Stimulated activated CD4-positive, alpha-beta T cell treated with anti-CD3 and anti-CD28 coated beads, TNF-alpha, amount 100 ng/mL, for 24 hours (primary cell): Measurements from ENCODE around the gene SLC12A2.

Experiments used
- DNase-seq, 3 experiments: peaks; one replicate each; pipeline ENCODE4 v3.0.0-alpha.2; 2020; ENCODE audit warnings: low read depth in 3 of 3

SLC12A2 gene

GRCh38 chr5:128083033-128083810, at the start of gene SLC12A2:
SLC12A2 (plus strand) TSS chr5:128083766; CDS start chr5:128083955, 189 bp downstream.
- DNase-seq = peak; percentile 79 to 84 (median 81)

DNA sequence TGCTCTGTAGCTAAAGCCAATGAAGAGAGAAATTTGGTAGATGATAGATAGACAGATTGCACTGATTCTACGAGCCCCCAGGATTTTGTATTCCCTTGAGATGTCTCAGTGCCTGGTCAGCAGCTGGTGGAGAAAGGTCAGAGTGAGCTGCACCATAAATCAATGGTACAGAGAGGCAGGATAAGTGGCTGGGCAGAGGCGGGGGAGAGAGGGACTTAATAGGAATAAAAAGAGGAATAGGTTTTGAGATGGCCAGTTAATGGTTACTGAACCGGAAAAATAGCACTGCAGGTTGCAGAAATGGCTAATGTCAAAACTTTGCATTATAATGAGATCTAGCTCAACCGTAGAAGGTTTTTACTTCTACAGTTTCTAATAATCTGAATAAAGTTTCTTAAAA, 47.9 kb upstream of the SLC12A2 start:
- no peak for DNase-seq

DNA sequence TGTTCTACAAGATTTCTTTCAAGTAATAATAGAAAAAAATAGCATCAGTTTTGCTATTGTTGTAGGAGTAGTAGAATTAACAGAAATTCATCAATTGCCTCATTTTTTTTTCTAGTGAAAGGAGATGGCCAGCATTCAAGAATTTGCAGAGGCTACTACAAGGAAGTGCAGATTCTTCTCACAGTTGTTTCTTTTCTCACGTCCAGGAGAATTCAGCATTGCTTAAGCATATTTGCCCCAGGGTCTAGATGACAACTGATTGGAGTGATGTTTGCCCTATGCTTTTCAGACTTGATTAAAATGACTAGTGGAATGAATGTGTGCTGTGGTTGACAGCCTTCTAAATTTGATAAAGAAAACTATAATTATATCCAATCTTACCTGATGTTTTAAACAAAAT, 46.6 kb upstream of the SLC12A2 start:
- DNase-seq = no peak

DNA sequence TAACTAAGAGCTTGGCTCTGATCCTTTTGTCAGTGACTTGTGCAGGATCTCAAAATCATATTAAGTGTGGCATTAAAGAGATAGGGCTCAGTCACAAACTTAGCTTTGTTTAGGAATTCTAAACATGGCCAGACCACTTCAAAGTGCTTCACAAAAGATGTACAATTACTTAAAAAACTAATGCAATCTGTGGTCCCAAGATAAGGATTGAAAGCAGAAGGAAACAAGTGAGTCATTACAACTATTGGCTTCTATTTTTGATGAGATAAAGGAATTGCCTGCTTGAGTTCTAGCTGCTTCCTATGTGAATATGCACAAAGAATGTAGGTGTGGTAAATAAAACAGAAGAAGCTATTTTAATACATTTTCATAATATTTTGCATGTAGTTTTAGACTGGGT, 44.9 kb upstream of the SLC12A2 start:
- DNase-seq = no peak

GRCh38 chr5:128040927-128041326, 42.6 kb upstream of the SLC12A2 start:
- DNase-seq = no peak

DNA sequence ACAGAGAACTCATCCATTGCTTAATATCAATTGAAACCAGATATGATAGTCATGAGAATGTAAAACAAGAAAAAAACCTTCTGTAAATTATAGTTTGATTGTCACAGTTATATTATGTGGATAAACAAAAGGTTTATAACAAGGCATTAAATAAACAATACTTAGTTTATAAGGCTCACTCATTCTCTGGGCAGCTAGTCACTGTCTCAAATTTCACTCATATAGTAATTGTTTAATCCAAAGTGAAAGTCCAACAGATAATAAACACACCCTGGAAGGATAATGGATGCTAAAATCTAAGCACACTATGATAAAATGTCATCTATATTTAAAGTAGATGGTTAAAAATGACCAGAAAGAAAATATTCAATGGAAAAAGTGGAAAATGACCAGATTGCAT, 30.8 kb upstream of the SLC12A2 start:
- DNase-seq = no peak

DNA sequence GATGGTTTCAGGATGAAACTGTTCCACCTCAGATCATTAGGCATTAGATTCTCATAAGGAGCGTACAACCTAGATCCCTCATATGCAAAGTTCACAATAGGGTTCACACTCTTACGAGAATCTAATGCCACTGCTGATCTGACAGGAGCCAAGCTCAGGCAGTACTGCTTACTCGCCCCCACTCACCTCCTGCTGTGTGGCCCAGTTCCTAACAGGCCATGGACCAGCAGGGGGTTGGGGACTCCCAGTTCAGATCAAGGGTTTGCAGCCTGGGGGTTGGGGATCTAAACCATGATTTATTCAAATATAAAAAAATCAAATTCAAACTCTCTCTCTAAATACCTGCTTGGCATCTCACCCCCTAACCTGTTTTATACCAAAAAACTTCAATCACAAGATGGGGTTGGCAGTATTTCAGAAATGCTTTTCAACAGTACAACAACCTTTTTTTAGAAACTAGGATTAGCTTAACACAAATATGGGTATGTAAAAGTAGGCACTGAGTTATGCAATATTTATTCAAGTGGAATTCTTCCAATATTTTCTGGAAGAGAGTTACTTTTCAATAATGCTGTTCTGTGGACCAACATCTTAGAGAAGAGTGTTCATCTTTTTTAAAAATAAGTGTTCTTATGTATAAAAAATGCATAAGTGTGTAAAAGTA, 30.1 kb upstream of the SLC12A2 start:
- no peak for DNase-seq

DNA sequence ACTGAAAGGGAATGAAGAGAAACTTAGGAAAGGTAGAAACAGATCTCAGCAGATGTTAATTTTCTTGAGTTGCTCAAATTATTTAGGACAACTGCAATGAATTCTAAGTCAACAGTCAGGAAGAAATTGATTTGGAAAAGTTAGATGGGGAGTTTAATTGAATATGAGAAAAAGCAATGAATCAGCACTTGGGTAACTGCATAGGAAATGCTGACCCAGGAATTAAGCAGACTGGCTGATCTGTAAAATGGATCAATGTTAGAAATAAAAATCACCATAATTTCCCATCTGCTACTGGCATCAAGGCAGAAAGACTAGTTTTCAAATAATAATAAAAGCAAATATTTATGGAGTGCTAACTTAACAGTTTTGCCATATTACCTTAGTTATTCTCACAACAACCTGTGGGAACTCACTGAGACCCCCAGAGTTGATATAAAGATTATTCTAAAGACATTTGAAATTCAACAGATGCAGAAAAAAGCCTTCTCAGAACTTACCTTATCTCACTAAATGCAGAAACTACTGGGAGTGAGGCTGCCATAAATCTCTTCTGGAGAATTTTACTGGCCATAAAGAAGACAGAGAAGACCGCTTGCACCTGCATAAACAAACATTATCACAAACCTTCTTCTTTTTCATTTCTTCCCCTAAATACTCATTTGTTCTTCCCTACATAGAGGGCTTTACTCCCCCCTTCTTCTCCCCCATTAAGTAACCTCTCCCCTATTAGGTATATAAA, 22.8 kb upstream of the SLC12A2 start:
- DNase-seq = no peak

GRCh38 chr5:128062172-128062746, 21.3 kb upstream of the SLC12A2 start:
- no peak for DNase-seq

GRCh38 chr5:128074171-128074570, 9.4 kb upstream of the SLC12A2 start:
- no peak for DNase-seq

GRCh38 chr5:128074953-128075352, 8.6 kb upstream of the SLC12A2 start:
- DNase-seq = no peak

- DNase-seq = no peak
Observed at GRCh38 chr5:128077526-128077925, 6.0 kb upstream of the SLC12A2 start.

DNA sequence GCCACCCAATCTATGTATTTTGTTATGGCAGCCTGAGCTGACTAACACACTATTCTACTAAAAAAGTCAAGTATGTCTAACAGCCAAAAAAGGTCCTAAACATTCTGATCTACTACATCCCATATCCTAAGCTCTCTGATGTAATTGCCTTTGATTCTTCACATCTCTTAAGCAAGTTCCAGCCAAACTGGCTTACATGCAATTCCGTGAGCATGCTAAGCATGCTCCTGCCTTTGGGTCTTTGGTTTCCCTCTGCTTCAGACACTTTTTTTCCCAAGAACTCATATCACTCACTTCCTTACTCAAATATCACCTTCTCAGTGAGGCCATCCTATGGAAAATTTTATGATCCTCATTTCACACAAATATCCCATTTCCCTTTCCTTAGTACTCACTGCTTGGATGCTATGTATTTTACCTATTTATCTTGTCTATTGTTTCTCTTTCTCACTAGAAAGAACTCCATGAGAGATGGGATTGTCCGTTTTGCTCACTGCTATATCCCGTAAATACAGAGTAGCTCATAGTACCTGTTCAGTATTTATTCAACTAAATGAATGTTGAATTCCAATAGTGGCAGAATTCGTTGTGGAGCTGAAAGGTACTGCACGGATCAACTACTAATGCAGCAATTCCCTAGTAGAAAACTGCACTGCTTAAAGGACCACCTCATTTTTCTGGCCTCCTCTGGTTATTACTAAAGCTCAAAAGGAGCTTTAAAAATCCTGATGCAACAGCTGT, 2.3 kb upstream of the SLC12A2 start:
- DNase-seq = no peak

GRCh38 chr5:128082551-128083032, 974 bp upstream of the SLC12A2 start:
- no peak for DNase-seq

- peak in 1 of 3 experiments; percentile 4 for DNase-seq
Observed at GRCh38 chr5:128083811-128084227, 253 bp downstream of the SLC12A2 start.

GRCh38 chr5:128084228-128085167, 932 bp downstream of the SLC12A2 start:
- DNase-seq = peak; percentile 13 to 38 (median 33)

- DNase-seq = no peak
Observed at GRCh38 chr5:128085413-128085812, 1.8 kb downstream of the SLC12A2 start.

GRCh38 chr5:128091579-128091978, 8.0 kb downstream of the SLC12A2 start:
- no peak for DNase-seq

GRCh38 chr5:128092144-128092543, 8.6 kb downstream of the SLC12A2 start:
- DNase-seq = no peak

DNA sequence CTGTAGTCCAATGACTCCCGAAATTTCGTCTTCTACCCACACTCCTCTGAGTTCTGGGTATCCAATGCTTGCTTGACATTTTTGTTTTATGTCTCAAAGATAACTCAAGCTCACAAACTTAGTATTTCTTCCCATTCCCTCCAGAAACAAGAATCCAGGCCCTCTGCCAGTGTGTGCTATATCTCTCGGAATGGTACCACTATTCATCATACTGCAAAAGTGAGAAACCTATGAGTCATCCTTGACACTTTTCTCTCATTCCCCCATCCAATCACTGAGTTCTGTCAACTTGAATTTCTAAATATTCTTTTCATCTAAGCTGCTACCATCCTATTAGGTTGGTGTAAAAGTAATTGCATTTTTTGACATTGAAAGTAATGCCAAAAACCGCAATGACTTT, 9.8 kb downstream of the SLC12A2 start:
- DNase-seq = no peak
